Heart left ventricle (tissue), 13 donors: ENCODE data around the gene WDR82.

Experiments
- CTCF ChIP-seq, 12 donors: fragments of 200-600 bp; sonication (generic) in 4 of 12; IDR thresholded peaks; one replicate each; pipeline versions ENCODE4 v1.5.0 to v1.8.0; 2018 to 2022; ENCODE audit warnings: antibody characterized with exemption in 12 of 12, mild to moderate bottlenecking in 5 of 12
- POLR2A ChIP-seq, 2 donors: fragments of 450-650 bp; IDR thresholded peaks; one replicate each; pipeline ENCODE4 v1.6.1; 2017; ENCODE audit warnings: antibody characterized with exemption in 2 of 2, mild to moderate bottlenecking in 2 of 2, moderate library complexity in 2 of 2
- donor health status: ischemic (EF 13 %, LVEDD 7.1; RV severe dilation, severe dysfunction).
- donor health status: DM: no; HTN: yes; CAD: no.
- donor health status: DM: no; HTN: no; CAD: no.
- donor health status: ischemic (EF 25% LVEDD 6.9; RV normal size, moderate dysfunction).
- donor health status: ischemic (EF 25% LVEDD 5.7; RV mildly dilated, moderate dysfunction).
- donor health status: ischemic (EF 35%, LVEDD 5.7; RV mildly dilated, moderate dysfunction).
- donor health status: nonischemic (EF 11% LVEDD 7.7; RV severe dilation, severe dysfunction).
- donor health status: DM: yes; HTN: yes; CAD: no.
- donor health status: PGD.
- donor health status: ischemic (EF 29% LVEDD 5.4; RV normal size, mild dysfunction).
- donor health status: nonischemic (EF 23%, LVEDD 6.1; RV moderate dilation, normal function).

GRCh38 chr3:52278510-52279069 is at the start of gene WDR82:
- TF ChIP-seq CTCF (IDR thresholded peaks at IDR 0.05) (peak; percentile 39 to 69 (median 56)), POLR2A (IDR thresholded peaks at IDR 0.05) (peak in 1 of 2 donors; percentile 68)
